RWPE2 (cell line): ENCODE data around the gene TTC28.

Experiments
- ATAC-seq: fragments of 200-7000 bp; cut with Tn5 transposase; 3 replicates; pipeline ENCODE4 v1.9.1; 2021; ENCODE audit warnings: low read depth
- DNase-seq: peaks from one replicate; pipeline ENCODE4 v3.0.0-alpha.2; 2020; ENCODE audit warnings: low spot score
- H3K27ac ChIP-seq: fragments of 450-650 bp; 2 replicates; pipeline ENCODE4 v1.5.1; 2017; ENCODE audit warnings: mild to moderate bottlenecking; ENCODE audit not compliant: poor library complexity, severe bottlenecking
- H3K27me3 ChIP-seq: fragments of 250-450 bp; sonication (Bioruptor Pico); 2 replicates; pipeline ENCODE4 v1.5.1; 2021; ENCODE audit warnings: mild to moderate bottlenecking, moderate library complexity; ENCODE audit not compliant: insufficient read depth, poor library complexity, severe bottlenecking
- H3K36me3 ChIP-seq: fragments of 250-450 bp; sonication (Bioruptor Pico); 2 replicates; pipeline ENCODE4 v1.5.1; 2020; ENCODE audit warnings: low read depth, mild to moderate bottlenecking, moderate library complexity
- H3K4me1 ChIP-seq: fragments of 250-450 bp; sonication (Bioruptor Pico); 2 replicates; pipeline ENCODE4 v1.5.1; 2021; ENCODE audit warnings: mild to moderate bottlenecking, moderate library complexity; ENCODE audit not compliant: insufficient read depth, poor library complexity, severe bottlenecking
- H3K4me3 ChIP-seq: fragments of 250-450 bp; sonication (Bioruptor Pico); 2 replicates; pipeline ENCODE4 v1.5.1; 2021; ENCODE audit warnings: mild to moderate bottlenecking, moderate library complexity; ENCODE audit not compliant: severe bottlenecking
- H3K9me3 ChIP-seq: fragments of 250-450 bp; sonication (Bioruptor Pico); 2 replicates; pipeline ENCODE4 v1.5.1; 2021; ENCODE audit warnings: mild to moderate bottlenecking, moderate library complexity; ENCODE audit not compliant: severe bottlenecking
- CTCF ChIP-seq: fragments of 450-650 bp; IDR thresholded peaks from one replicate; pipeline ENCODE4 v1.5.1; 2017; ENCODE audit warnings: mild to moderate bottlenecking, moderate library complexity; ENCODE audit not compliant: poor library complexity, severe bottlenecking

The TTC28 gene

DNA sequence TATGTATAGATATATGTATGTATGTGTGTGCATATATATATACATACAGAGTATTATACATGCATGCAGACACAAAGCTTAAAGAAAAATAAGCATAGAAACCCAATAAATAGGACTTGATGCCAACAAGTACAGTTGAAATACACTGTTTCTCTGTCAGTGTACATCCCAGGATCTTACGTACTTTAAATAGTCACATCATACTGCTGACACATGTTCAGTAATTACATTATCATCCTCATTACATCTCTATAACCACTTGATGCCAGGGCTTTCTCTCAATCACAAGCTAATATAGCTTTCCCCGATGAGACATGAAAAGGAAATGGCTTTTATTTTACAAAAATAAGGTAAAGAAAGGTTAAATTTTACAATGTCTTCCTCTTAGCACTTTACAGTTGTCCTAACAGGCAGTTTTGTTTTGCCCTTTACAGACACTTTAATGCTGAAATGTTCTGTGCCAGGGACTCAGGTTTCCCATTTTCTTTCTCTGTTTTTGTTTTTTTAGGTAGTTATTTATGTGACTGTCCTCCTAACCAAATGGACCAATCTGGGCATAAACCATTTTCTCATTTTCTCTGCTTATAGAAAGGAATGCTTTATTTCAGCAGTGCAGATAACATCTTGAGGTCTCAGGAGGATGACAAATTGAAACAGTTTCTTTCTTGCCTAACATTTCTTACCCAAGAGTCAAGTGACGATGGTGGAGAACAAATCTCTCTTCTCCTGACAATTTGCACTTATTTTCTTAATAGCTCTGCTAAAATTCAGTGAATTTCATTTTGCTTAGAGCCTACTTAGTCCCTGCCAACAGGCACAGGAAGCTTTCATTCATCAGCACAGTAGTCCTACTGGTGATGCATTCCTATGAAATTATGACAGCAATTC, 350.2 kb downstream of the TTC28 start:
- Histone ChIP-seq H3K27ac (no peak overlapping the region), H3K27me3 (peaks cover 4% of the 10 kb centered on the region), H3K36me3 (no peaks in the 10 kb centered on the region), H3K4me3 (no peak overlapping the region), H3K4me1 (no peaks in the 10 kb centered on the region), H3K9me3 (no peaks in the 10 kb centered on the region)
- DNase-seq (no peak), ATAC-seq (no peak)
- no peak for TF ChIP-seq CTCF

DNA sequence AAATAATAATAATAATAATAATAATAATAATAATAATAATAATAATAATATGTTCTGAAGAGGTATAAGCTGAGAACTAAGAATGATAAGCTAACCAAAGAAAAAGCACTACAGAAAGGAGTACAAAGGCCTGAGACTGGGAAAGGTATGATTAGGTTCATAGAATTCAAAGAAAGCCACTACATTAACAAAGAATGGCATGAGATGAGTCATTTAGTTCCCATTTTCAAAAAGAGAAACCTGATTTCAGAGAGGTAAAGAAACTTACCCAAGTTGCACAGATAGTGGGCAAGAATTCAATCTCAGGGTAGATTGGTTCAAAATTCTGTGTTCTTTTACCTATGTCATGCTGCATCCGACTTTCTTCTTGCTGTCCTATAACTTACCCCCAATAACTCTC, 350.9 kb downstream of the TTC28 start:
- no peak overlapping the region for H3K4me3 ChIP-seq
- H3K4me1 ChIP-seq = no peaks in the 10 kb centered on the region
- no peak for TF ChIP-seq CTCF
- no peaks in the 10 kb centered on the region for H3K36me3 ChIP-seq
- H3K27me3 ChIP-seq = peaks cover 4% of the 10 kb centered on the region
- ATAC-seq = no peak
- H3K9me3 ChIP-seq = no peaks in the 10 kb centered on the region
- DNase-seq = no peak
- no peak overlapping the region for H3K27ac ChIP-seq

DNA sequence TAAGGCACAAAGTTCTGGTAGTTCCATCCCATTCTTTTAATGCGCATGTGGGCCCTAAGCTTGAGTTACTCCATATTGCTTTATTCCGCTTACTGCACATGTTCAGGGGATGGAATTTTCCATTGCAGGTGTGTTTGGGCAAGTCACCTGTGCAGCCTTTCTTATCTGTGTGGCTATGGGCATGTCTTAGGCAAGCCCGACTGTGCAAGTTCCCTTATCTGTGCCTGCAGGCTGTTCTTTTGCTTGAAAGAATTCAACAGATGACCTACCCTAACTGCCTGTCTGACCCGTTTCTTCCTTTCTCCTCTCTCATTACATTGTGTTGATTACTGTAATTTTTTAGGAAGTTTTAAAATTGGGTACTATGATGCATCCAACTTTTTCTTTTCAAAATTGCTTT, 363.6 kb downstream of the TTC28 start:
- Histone ChIP-seq H3K27ac (no peak overlapping the region), H3K27me3 (no peaks in the 10 kb centered on the region), H3K4me3 (no peak overlapping the region), H3K4me1 (peaks cover 4% of the 10 kb centered on the region), H3K9me3 (no peaks in the 10 kb centered on the region), H3K36me3 (no peaks in the 10 kb centered on the region)
- DNase-seq (no peak), ATAC-seq (no peak)
- no peak for TF ChIP-seq CTCF

DNA sequence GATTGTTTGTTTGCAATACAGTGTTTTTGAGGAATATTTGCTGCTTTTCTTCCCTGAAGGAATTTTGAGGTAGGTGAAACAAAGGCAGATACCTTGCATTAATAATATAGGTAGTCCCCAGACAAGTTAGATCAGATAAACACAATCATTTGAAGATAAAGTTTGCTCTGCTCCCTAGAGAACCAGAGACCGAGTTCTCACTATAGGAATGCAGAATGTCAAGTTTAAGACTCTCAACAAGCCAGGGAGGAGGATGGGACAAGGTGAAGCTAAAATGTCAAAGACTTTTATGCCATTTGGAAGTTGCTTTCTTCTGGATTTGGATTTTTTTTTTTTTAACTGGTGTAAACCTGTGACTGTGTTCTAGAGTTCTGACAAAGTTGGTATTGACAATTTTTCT, 364.7 kb downstream of the TTC28 start:
- Histone ChIP-seq H3K27ac (no peak overlapping the region), H3K27me3 (no peaks in the 10 kb centered on the region), H3K4me1 (peaks cover 4% of the 10 kb centered on the region), H3K9me3 (no peaks in the 10 kb centered on the region), H3K36me3 (no peaks in the 10 kb centered on the region), H3K4me3 (no peak overlapping the region)
- TF ChIP-seq CTCF = no peak
- no peak for ATAC-seq
- DNase-seq = no peak

DNA sequence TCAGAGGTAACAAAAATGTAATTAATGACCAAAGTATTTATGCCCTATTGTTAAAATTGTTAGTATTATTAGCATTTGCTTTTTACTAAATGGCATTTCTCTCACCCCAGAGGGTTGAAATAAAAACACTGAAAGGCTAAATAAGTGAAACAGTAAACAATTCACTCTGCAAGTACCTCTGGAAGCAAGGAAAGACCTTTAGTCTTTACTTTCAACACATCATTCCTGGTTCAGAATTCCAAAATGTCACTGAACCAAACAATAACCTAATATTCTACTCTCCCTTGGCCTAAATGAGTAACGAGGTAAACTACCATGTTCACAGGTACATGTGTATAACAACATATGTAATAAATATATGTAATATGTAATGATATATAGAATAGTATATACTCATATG, 369.3 kb downstream of the TTC28 start:
- no peaks in the 10 kb centered on the region for H3K27me3 ChIP-seq
- H3K4me3 ChIP-seq = no peak overlapping the region
- no peaks in the 10 kb centered on the region for H3K4me1 ChIP-seq
- TF ChIP-seq CTCF = no peak
- no peaks in the 10 kb centered on the region for H3K9me3 ChIP-seq
- no peaks in the 10 kb centered on the region for H3K36me3 ChIP-seq
- no peak overlapping the region for H3K27ac ChIP-seq
- DNase-seq (no peak), ATAC-seq (no peak)
